ENCODE data around the gene ECI1.

- no peak for TF ChIP-seq CTCF (IDR thresholded peaks at IDR 0.05)
- no peak for TF ChIP-seq POLR2A (IDR thresholded peaks at IDR 0.05)
Measured at GRCh38 chr16:2205967-2206313, 45.4 kb downstream of the ECI1 start.
